Measurements from ENCODE around the gene BYSL. TPM values are rescaled to one million over a fixed set of nuclear protein-coding genes. Genes with fewer than 3 reads are reported as not detected.

BYSL gene
- total RNA-seq, 4 donors from 2014 or later = 5.8 to 11.6 (median 9.2) TPM

- Histone ChIP-seq H3K27me3 (no peaks in the 10 kb centered on the region), H3K27ac (replicated peaks in 1 of 4) (peak overlapping the region in 1 of 4 donors; percentile 97), H3K36me3 (peaks cover 0 to 21% (median 16%) of the 10 kb centered on the region in 4 donors), H3K9me3 (no peaks in the 10 kb centered on the region), H3K4me3 (peak overlapping the region; percentile 71 to 92 (median 82)), H3K4me1 (peaks cover 35 to 66% (median 49%) of the 10 kb centered on the region in 4 donors)
- no peak for DNase-seq (ENCODE audit: extremely low spot score)
- intact Hi-C loops (cut with DNase I) = loop anchor here (5.0 to 10.0 kb wide), 2 partner anchors 120 to 293 kb away; partner anchors contain the start of gene MRPS10
- WGBS = 9% methylated on average over 7 of the region's 7 CpGs
- TF ChIP-seq POLR2A (IDR thresholded peaks at IDR 0.05; ENCODE audit: low read depth) (no peak), POLR2AphosphoS5 (IDR thresholded peaks at IDR 0.05) (no peak), CTCF (IDR thresholded peaks at IDR 0.05) (no peak), EP300 (IDR thresholded peaks at IDR 0.05) (no peak)
These were observed 855 bp downstream of the BYSL start for GRCh38 chr6:41922154-41922553.

- Histone ChIP-seq H3K27me3 (no peaks in the 10 kb centered on the region), H3K9me3 (no peaks in the 10 kb centered on the region), H3K4me3 (no peak overlapping the region), H3K27ac (replicated peaks in 1 of 4) (no peak overlapping the region), H3K36me3 (peaks cover 44 to 71% (median 64%) of the 10 kb centered on the region in 4 donors), H3K4me1 (peaks cover 12 to 28% (median 16%) of the 10 kb centered on the region in 4 donors)
- 88% methylated on average over 6 of the region's 6 CpGs for WGBS
- TF ChIP-seq EP300 (IDR thresholded peaks at IDR 0.05) = no peak
- no peak for TF ChIP-seq POLR2A (IDR thresholded peaks at IDR 0.05; ENCODE audit: low read depth)
- no peak for TF ChIP-seq CTCF (IDR thresholded peaks at IDR 0.05)
- no peak for TF ChIP-seq POLR2AphosphoS5 (IDR thresholded peaks at IDR 0.05)
- DNase-seq (ENCODE audit: extremely low spot score) = no peak
- intact Hi-C loops (cut with DNase I) = loop anchor here (10.0 kb wide), 1 partner anchor 288 kb away; the partner anchor contains the start of gene MRPS10
These were observed 6.0 kb downstream of the BYSL start for GRCh38 chr6:41927253-41927652.

GRCh38 chr6:41929924-41930323, 8.6 kb downstream of the BYSL start:
- no peak for TF ChIP-seq EP300 (IDR thresholded peaks at IDR 0.05)
- no peak for TF ChIP-seq CTCF (IDR thresholded peaks at IDR 0.05)
- no peak for TF ChIP-seq POLR2AphosphoS5 (IDR thresholded peaks at IDR 0.05)
- TF ChIP-seq POLR2A (IDR thresholded peaks at IDR 0.05; ENCODE audit: low read depth) = no peak
- DNase-seq (ENCODE audit: extremely low spot score) = no peak
- intact Hi-C loops (cut with DNase I) = loop anchor here (10.0 kb wide), 2 partner anchors 85 to 285 kb away; partner anchors contain the start of gene MRPS10
- peaks cover 63 to 90% (median 86%) of the 10 kb centered on the region in 4 donors for H3K36me3 ChIP-seq
- no peak overlapping the region for H3K27ac ChIP-seq (replicated peaks in 1 of 4)
- H3K4me1 ChIP-seq = peaks cover 0 to 3% (median 0%) of the 10 kb centered on the region in 4 donors
- 93% methylated on average over 4 of the region's 6 CpGs for WGBS
- H3K4me3 ChIP-seq = no peak overlapping the region
- H3K27me3 ChIP-seq = no peaks in the 10 kb centered on the region
- no peaks in the 10 kb centered on the region for H3K9me3 ChIP-seq

GRCh38 chr6:41931792-41932191, 10.5 kb downstream of the BYSL start:
- DNase-seq (ENCODE audit: extremely low spot score) = no peak
- intact Hi-C loops (cut with DNase I) = loop anchor here (10.0 kb wide), 1 partner anchor 87 kb away; no protein-coding TSS in a partner anchor
- Histone ChIP-seq H3K27me3 (no peaks in the 10 kb centered on the region), H3K9me3 (no peaks in the 10 kb centered on the region), H3K4me1 (peaks cover 10 to 13% (median 10%) of the 10 kb centered on the region in 4 donors), H3K4me3 (no peak overlapping the region), H3K27ac (replicated peaks in 1 of 4) (no peak overlapping the region), H3K36me3 (peaks cover 72 to 100% (median 98%) of the 10 kb centered on the region in 4 donors)
- TF ChIP-seq EP300 (IDR thresholded peaks at IDR 0.05) = no peak
- no peak for TF ChIP-seq POLR2A (IDR thresholded peaks at IDR 0.05; ENCODE audit: low read depth)
- TF ChIP-seq POLR2AphosphoS5 (IDR thresholded peaks at IDR 0.05) = no peak
- TF ChIP-seq CTCF (IDR thresholded peaks at IDR 0.05) = no peak
- 62% methylated on average over 2 of the region's 2 CpGs for WGBS
